Measurements from ENCODE around the gene CRIP2. TPM values are rescaled to one million over a fixed set of nuclear protein-coding genes. Genes with fewer than 3 reads are reported as not detected.

Gene CRIP2
- total and polyA plus RNA-seq, 7 donors: 23.1 to 71.8 (median 32.2) TPM

DNA sequence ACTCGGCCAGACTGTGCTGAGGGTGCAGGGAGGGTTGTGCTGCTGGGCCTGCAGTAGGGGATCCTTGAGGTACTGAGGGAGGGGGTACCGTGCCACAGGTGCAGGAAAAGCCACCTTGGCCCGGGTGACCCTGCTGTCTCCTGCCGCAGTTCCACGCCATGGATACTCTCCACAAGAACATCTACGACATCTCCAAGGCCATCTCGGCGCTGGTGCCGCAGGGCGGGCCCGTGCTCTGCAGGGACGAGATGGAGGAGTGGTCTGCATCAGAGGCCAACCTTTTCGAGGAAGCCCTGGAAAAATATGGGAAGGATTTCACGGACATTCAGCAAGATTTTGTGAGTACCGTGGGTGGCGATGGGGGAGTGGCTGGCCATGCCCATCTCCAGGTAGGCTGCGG is 14.0 kb upstream of the CRIP2 start:
- peaks cover 11 to 76% of the 10 kb centered on the region in 2 donors for H3K36me3 ChIP-seq (ENCODE audit: insufficient read depth in 1 of 2, low read depth in 1 of 2)
- WGBS, 3 donors: 91 to 94% (median 92%) methylated on average over 17 of the region's 17 CpGs

DNA sequence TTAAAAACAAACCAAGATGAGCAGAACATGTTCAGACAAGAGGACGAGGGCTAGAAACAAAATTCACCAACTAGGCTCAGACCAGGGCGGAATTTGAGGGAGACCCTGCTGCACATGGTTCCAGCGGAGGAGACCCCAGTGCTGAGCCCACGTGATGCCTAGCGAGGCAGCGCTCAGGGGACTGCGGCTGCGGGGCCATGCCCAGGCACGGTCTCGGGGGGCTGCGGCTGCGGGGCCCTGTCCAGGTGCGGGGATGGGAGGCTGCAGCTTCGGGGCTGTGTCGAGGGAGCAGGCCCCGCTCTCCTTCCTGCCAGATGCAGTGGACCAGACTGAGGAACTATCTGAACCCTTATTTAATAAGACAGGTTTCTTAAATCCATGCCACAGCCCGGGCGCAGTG is 12.7 kb upstream of the CRIP2 start:
- no peak overlapping the region for H3K27ac ChIP-seq
- no peak for DNase-seq
- peaks cover 8 to 70% of the 10 kb centered on the region in 2 donors for H3K36me3 ChIP-seq (ENCODE audit: insufficient read depth in 1 of 2, low read depth in 1 of 2)
- H3K27me3 ChIP-seq (ENCODE audit: insufficient read depth in 3 of 3, low read length in 2 of 3): no peaks in the 10 kb centered on the region
- H3K4me1 ChIP-seq: peaks cover 11% of the 10 kb centered on the region
- H3K4me3 ChIP-seq: no peak overlapping the region
- WGBS, 3 donors: 92 to 96% (median 96%) methylated on average over 17 to 18 of the region's 18 CpGs
- H3K9me3 ChIP-seq: no peaks in the 10 kb centered on the region
- TF ChIP-seq, protein P1, sequence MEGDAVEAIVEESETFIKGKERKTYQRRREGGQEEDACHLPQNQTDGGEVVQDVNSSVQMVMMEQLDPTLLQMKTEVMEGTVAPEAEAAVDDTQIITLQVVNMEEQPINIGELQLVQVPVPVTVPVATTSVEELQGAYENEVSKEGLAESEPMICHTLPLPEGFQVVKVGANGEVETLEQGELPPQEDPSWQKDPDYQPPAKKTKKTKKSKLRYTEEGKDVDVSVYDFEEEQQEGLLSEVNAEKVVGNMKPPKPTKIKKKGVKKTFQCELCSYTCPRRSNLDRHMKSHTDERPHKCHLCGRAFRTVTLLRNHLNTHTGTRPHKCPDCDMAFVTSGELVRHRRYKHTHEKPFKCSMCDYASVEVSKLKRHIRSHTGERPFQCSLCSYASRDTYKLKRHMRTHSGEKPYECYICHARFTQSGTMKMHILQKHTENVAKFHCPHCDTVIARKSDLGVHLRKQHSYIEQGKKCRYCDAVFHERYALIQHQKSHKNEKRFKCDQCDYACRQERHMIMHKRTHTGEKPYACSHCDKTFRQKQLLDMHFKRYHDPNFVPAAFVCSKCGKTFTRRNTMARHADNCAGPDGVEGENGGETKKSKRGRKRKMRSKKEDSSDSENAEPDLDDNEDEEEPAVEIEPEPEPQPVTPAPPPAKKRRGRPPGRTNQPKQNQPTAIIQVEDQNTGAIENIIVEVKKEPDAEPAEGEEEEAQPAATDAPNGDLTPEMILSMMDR (IDR thresholded peaks at IDR 0.05): no peak
- intact Hi-C loops (cut with DNase I): no loop called here
- no peak for ATAC-seq

More for the DNA sequence above, 14.0 kb upstream of the CRIP2 start:
- H3K9me3 ChIP-seq: no peaks in the 10 kb centered on the region
- peaks cover 6% of the 10 kb centered on the region for H3K4me1 ChIP-seq
- no peak overlapping the region for H3K4me3 ChIP-seq
- DNase-seq (no peak), ATAC-seq (no peak)
- no peaks in the 10 kb centered on the region for H3K27me3 ChIP-seq (ENCODE audit: insufficient read depth in 3 of 3, low read length in 2 of 3)
- TF ChIP-seq, protein P1 (IDR thresholded peaks at IDR 0.05): no peak
- intact Hi-C loops (cut with DNase I): no loop called here
- no peak overlapping the region for H3K27ac ChIP-seq

DNA sequence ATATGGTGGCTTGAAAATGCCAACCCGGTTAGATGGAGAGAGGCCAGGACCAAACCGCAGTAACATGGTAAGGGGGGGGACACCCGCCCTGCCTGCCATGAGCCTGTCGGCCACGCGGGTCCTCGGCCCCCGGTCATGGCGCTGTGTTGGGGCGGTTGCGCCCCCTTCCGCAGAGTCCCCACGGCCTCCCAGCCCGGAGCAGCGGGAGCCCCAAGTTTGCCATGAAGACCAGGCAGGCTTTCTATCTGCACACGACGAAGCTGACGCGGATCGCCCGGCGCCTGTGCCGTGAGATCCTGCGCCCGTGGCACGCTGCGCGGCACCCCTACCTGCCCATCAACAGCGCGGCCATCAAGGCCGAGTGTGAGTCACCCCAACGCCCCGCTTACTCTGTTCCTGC is 10.1 kb upstream of the CRIP2 start:
- no peak for DNase-seq
- Histone ChIP-seq H3K27ac (no peak overlapping the region), H3K4me1 (peaks cover 26% of the 10 kb centered on the region), H3K36me3 (ENCODE audit: insufficient read depth in 1 of 2, low read depth in 1 of 2) (peaks cover 8 to 71% of the 10 kb centered on the region in 2 donors), H3K4me3 (no peak overlapping the region), H3K27me3 (ENCODE audit: insufficient read depth in 3 of 3, low read length in 2 of 3) (no peaks in the 10 kb centered on the region), H3K9me3 (no peaks in the 10 kb centered on the region)
- 93 to 94% (median 93%) methylated on average over 32 to 33 of the region's 33 CpGs for WGBS, 3 donors
- TF ChIP-seq, protein P1 (IDR thresholded peaks at IDR 0.05): no peak
- intact Hi-C loops (cut with DNase I): no loop called here
- ATAC-seq: no peak

DNA sequence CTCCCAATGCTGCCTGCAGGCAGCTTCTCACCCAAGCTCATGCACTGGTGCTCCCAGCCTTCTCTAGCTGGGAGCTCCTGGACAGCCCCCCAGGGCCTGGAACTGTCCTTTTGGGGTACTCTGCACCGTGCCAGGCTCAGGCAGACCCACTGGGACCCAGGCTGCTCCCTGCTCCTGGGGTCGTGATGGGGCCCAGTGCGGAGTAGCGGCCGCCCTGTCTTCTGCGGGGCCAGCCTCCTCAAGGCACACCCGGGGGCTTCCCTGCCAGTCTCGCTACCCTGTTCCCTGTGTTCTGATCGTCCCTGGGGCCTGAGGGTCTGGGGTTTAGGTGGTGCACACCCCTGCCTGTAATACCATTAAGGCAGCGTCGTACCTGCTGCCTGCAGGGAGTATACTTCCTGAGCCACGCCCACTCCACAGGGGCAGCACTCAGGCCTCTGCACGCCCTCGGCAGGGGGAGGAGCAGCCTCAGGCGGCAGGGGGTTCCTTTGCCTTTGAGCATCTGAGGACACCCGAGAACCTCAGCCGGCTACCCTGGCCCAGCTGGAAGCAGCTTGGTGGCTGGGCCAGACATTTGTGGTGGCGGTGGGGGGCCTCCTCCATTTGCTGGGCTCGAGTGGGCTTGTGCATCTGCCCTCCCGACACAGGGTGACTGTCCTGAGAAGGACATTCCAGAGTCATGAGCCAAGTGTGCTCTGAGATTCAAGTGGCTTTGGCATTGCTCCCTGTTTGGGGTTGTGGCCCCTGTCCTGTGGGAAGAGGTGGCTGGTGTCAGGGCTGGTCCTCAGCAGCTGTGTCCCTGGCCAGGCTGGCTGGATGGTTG is 9.2 kb upstream of the CRIP2 start:
- WGBS, 3 donors: 59 to 63% (median 61%) methylated on average over 20 of the region's 20 CpGs
- H3K9me3 ChIP-seq: no peaks in the 10 kb centered on the region
- ATAC-seq (peak; percentile 56 to 77 (median 67)), DNase-seq (no peak)
- peak overlapping the region; percentile 53 for H3K27ac ChIP-seq
- H3K4me1 ChIP-seq: peaks cover 26% of the 10 kb centered on the region
- no peak overlapping the region for H3K4me3 ChIP-seq
- no peaks in the 10 kb centered on the region for H3K27me3 ChIP-seq (ENCODE audit: insufficient read depth in 3 of 3, low read length in 2 of 3)
- peaks cover 8 to 75% of the 10 kb centered on the region in 2 donors for H3K36me3 ChIP-seq (ENCODE audit: insufficient read depth in 1 of 2, low read depth in 1 of 2)
- intact Hi-C loops (cut with DNase I): loop anchor here in 1 of 2 donors (5.0 kb wide), 1 partner anchor 48 kb away; the partner anchor contains the start of gene MTA1
- TF ChIP-seq, protein P1 (IDR thresholded peaks at IDR 0.05): no peak
